H1 (cell line): ENCODE data around the gene CST1. TPM values are rescaled to one million over a fixed set of nuclear protein-coding genes. Genes with fewer than 3 reads are reported as not detected.

Source experiments
- CTCF ChIA-PET: fragments of 300-600 bp; sonication (Branson Sonifier 250); formaldehyde crosslinking; loops from one replicate; lab custom pipeline; 2021; ENCODE audit not compliant: partially characterized antibody; lab: Charles Lee
- POLR2A ChIA-PET: fragments of 300-600 bp; sonication (Branson Sonifier 250); formaldehyde crosslinking; loops from one replicate; lab custom pipeline; 2021; ENCODE audit warnings: inconsistent platforms; ENCODE audit not compliant: partially characterized antibody; lab: Charles Lee
- DNase-seq, 2 experiments: peaks; one replicate each; pipeline versions ENCODE4 v3.0.0 to v3.0.0-alpha.2; 2010 to 2022; ENCODE audit warnings: low spot score in 2 of 2, low read depth in 1 of 2, mixed read lengths in 1 of 2
- FAIRE-seq: peaks from 2 replicates; lab custom pipeline; 2011; peaks lifted over from hg19 to GRCh38; lab: Jason Lieb, UNC
- H2AFZ ChIP-seq: 2 replicates; pipeline ENCODE4 v1.8.1; 2012; ENCODE audit warnings: low read length, inconsistent platforms
- H2AK5ac ChIP-seq: 2 replicates; pipeline ENCODE4 v1.6.1; 2013; ENCODE audit warnings: low read depth, low read length
- H2BK120ac ChIP-seq: replicated peaks from 2 replicates; pipeline ENCODE3; 2013; ENCODE audit warnings: low read depth, low read length, inconsistent platforms
- H2BK12ac ChIP-seq: 2 replicates; pipeline ENCODE4 v1.6.1; 2013; ENCODE audit warnings: low read depth, low read length
- H2BK15ac ChIP-seq: 2 replicates; pipeline ENCODE4 v1.6.1; 2013; ENCODE audit warnings: low read length
- H2BK20ac ChIP-seq: 2 replicates; pipeline ENCODE4 v1.6.1; 2013; ENCODE audit warnings: low read length
- H2BK5ac ChIP-seq: 2 replicates; pipeline ENCODE4 v1.6.1; 2013; ENCODE audit warnings: low read depth, low read length
- H3K14ac ChIP-seq: 2 replicates; pipeline ENCODE4 v1.6.1; 2013; ENCODE audit warnings: inconsistent platforms; ENCODE audit not compliant: insufficient read length
- H3K18ac ChIP-seq: 2 replicates; pipeline ENCODE4 v1.6.1; 2013; ENCODE audit warnings: low read length; ENCODE audit errors: extremely low read depth
- H3K23ac ChIP-seq: 2 replicates; pipeline ENCODE4 v1.6.1; 2013; ENCODE audit warnings: inconsistent platforms; ENCODE audit not compliant: insufficient read length
- H3K23me2 ChIP-seq: 2 replicates; pipeline ENCODE4 v1.6.1; 2013; ENCODE audit warnings: low read depth, low read length
- H3K27ac ChIP-seq: 2 replicates; pipeline ENCODE4 v1.6.1; 2011; ENCODE audit warnings: low read depth, low read length, inconsistent platforms
- H3K27me3 ChIP-seq, 4 experiments: replicated peaks in 1 of 4; 1 replicate in 1 of 4; 2 replicates in 3 of 4; pipeline versions ENCODE4 v1.6.1 to v1.8.1; 2011 to 2013; ENCODE audit warnings: low read length in 3 of 4, mild to moderate bottlenecking in 3 of 4, inconsistent platforms in 2 of 4, mixed read lengths in 2 of 4, moderate library complexity in 1 of 4; ENCODE audit not compliant: control insufficient read depth in 3 of 4, insufficient read depth in 3 of 4; ENCODE audit errors: extremely low read depth in 1 of 4
- H3K36me3 ChIP-seq, 4 experiments: 2 replicates each; pipeline versions ENCODE4 v1.6.1 to v1.8.1; 2011 to 2013; ENCODE audit warnings: mild to moderate bottlenecking in 4 of 4, low read length in 3 of 4, moderate library complexity in 2 of 4, control low read depth in 1 of 4, inconsistent platforms in 1 of 4; ENCODE audit not compliant: insufficient read depth in 4 of 4, control insufficient read depth in 2 of 4
- H3K4ac ChIP-seq: replicated peaks from 2 replicates; pipeline ENCODE3; 2013; ENCODE audit warnings: low read length, low read depth, mixed read lengths, inconsistent platforms; ENCODE audit not compliant: insufficient read length
- H3K4me1 ChIP-seq, 4 experiments: replicated peaks in 1 of 4; 1 replicate in 1 of 4; 2 replicates in 3 of 4; pipeline versions ENCODE4 v1.6.1 to v1.8.1; 2011 to 2013; ENCODE audit warnings: low read length in 3 of 4, inconsistent platforms in 2 of 4, mixed read lengths in 1 of 4; ENCODE audit not compliant: insufficient read depth in 4 of 4, control insufficient read depth in 3 of 4
- H3K4me2 ChIP-seq, 2 experiments: 2 replicates each; pipeline versions ENCODE4 v1.6.1 to v1.8.1; 2011 to 2013; ENCODE audit warnings: low read depth in 2 of 2, low read length in 2 of 2, control low read depth in 1 of 2, inconsistent platforms in 1 of 2, mild to moderate bottlenecking in 1 of 2; ENCODE audit not compliant: insufficient read depth in 1 of 2
- H3K4me3 ChIP-seq, 4 experiments: fragments of 200-600, 300-600 bp in 1 of 4; sonication (generic), shearing (Covaris generic), sonication (Bioruptor Twin) in 1 of 4; 2 replicates each; pipeline versions ENCODE4 v1.5.1 to v1.8.1; 2011 to 2016; ENCODE audit warnings: low read length in 4 of 4, low read depth in 3 of 4, control low read depth in 2 of 4, inconsistent platforms in 2 of 4, mild to moderate bottlenecking in 2 of 4, mixed read lengths in 1 of 4, moderate library complexity in 1 of 4; ENCODE audit not compliant: insufficient read depth in 2 of 4; ENCODE audit errors: extremely low read depth in 1 of 4
- H3K56ac ChIP-seq: replicated peaks from 2 replicates; pipeline ENCODE3; 2013; ENCODE audit warnings: low read depth, mild to moderate bottlenecking, mixed read lengths, low read length, inconsistent platforms; ENCODE audit not compliant: insufficient read length
- H3K79me1 ChIP-seq: 2 replicates; pipeline ENCODE4 v1.6.1; 2013; ENCODE audit warnings: low read depth, low read length, control low read depth
- H3K79me2 ChIP-seq, 2 experiments: 2 replicates each; pipeline versions ENCODE4 v1.6.1 to v1.8.1; 2012 to 2013; ENCODE audit warnings: low read length in 2 of 2, mild to moderate bottlenecking in 2 of 2, inconsistent platforms in 1 of 2; ENCODE audit not compliant: insufficient read depth in 2 of 2, control insufficient read depth in 1 of 2
- H3K9ac ChIP-seq, 4 experiments: replicated peaks in 1 of 4; 1 replicate in 1 of 4; 2 replicates in 3 of 4; pipeline versions ENCODE4 v1.6.1 to v1.8.1; 2011 to 2013; ENCODE audit warnings: low read depth in 3 of 4, low read length in 3 of 4, control low read depth in 2 of 4, mild to moderate bottlenecking in 2 of 4, moderate library complexity in 2 of 4, inconsistent platforms in 1 of 4; ENCODE audit errors: extremely low read depth in 1 of 4
- H3K9me3 ChIP-seq, 2 experiments: 2 replicates each; pipeline versions ENCODE4 v1.6.1 to v1.8.1; 2012 to 2013; ENCODE audit warnings: mild to moderate bottlenecking in 2 of 2, moderate library complexity in 2 of 2, control low read depth in 1 of 2, inconsistent platforms in 1 of 2, low read depth in 1 of 2, low read length in 1 of 2, mixed read lengths in 1 of 2; ENCODE audit not compliant: insufficient read depth in 2 of 2
- H4K20me1 ChIP-seq, 2 experiments: replicated peaks in 1 of 2; 2 replicates each; pipeline versions ENCODE3 to v1.8.1; 2011 to 2013; ENCODE audit warnings: inconsistent platforms in 2 of 2, low read length in 2 of 2, mild to moderate bottlenecking in 1 of 2; ENCODE audit not compliant: insufficient read depth in 2 of 2, control insufficient read depth in 1 of 2
- H4K5ac ChIP-seq: 2 replicates; pipeline ENCODE4 v1.6.1; 2013; ENCODE audit warnings: low read length, low read depth, mixed read lengths, inconsistent platforms; ENCODE audit not compliant: insufficient read length
- H4K8ac ChIP-seq: 2 replicates; pipeline ENCODE4 v1.8.0; 2013; ENCODE audit warnings: mild to moderate bottlenecking, moderate library complexity, low read length, inconsistent platforms; ENCODE audit not compliant: insufficient read depth; ENCODE audit errors: extremely low read depth
- H4K91ac ChIP-seq: replicated peaks from 2 replicates; pipeline ENCODE3; 2013; ENCODE audit warnings: low read length, mixed read lengths, inconsistent platforms; ENCODE audit not compliant: insufficient read length
- ASH2L ChIP-seq: fragments of 200-600, 300-600 bp; sonication (generic); IDR thresholded peaks from one replicate; pipeline ENCODE4 v1.7.1; 2017; ENCODE audit warnings: low read length
- BACH1 ChIP-seq: IDR thresholded peaks from 2 replicates; pipeline ENCODE4 v1.6.1; 2012; ENCODE audit warnings: low read length, improper control_type of control experiment
- BRCA1 ChIP-seq: IDR thresholded peaks from 2 replicates; pipeline ENCODE4 v1.6.1; 2012; ENCODE audit warnings: low read depth, low read length, improper control_type of control experiment
- CEBPB ChIP-seq: IDR thresholded peaks from 2 replicates; pipeline ENCODE4 v1.6.1; 2012; ENCODE audit warnings: low read depth, low read length
- CREB1 ChIP-seq: IDR thresholded peaks from 2 replicates; pipeline ENCODE4 v1.6.1; 2012; ENCODE audit warnings: inconsistent platforms
- HDAC2 ChIP-seq, 2 experiments: fragments of 300-600 bp in 1 of 2; sonication (generic) in 1 of 2; IDR thresholded peaks; 2 replicates each; pipeline ENCODE4 v1.6.1; 2011 to 2012; ENCODE audit warnings: low read depth in 2 of 2, low read length in 2 of 2, mild to moderate bottlenecking in 2 of 2, moderate library complexity in 2 of 2, borderline replicate concordance in 1 of 2, inconsistent platforms in 1 of 2
- JUN ChIP-seq: IDR thresholded peaks from 2 replicates; pipeline ENCODE4 v1.6.1; 2011; ENCODE audit warnings: low read depth, mild to moderate bottlenecking, improper control_type of control experiment, low read length
- KDM5A ChIP-seq: fragments of 200-600 bp; IDR thresholded peaks from 2 replicates; pipeline ENCODE4 v1.7.1; 2012; ENCODE audit warnings: mild to moderate bottlenecking, low read length, inconsistent platforms, mixed read lengths
- PHF8 ChIP-seq: fragments of 200-600 bp; sonication (generic); conservative IDR thresholded peaks from 2 replicates; pipeline ENCODE4 v1.7.1; 2012; ENCODE audit warnings: low read depth, mild to moderate bottlenecking, inconsistent platforms, low read length, moderate library complexity
- RFX5 ChIP-seq: IDR thresholded peaks from 2 replicates; pipeline ENCODE4 v1.6.1; 2011; ENCODE audit warnings: low read depth, low read length, improper control_type of control experiment, borderline replicate concordance
- TBP ChIP-seq: IDR thresholded peaks from 2 replicates; pipeline ENCODE4 v1.6.1; 2011; ENCODE audit warnings: low read depth, low read length, improper control_type of control experiment
- YY1 ChIP-seq: IDR thresholded peaks from 2 replicates; pipeline ENCODE4 v1.6.1; 2011; ENCODE audit warnings: low read depth, mild to moderate bottlenecking, low read length
- WGBS, 2 experiments: shearing (Covaris generic) in 1 of 2; methylation state at CpG; one replicate each; pipeline versions ENCODE4 v1.1.6 to v1.1.7; 2013 to 2015; ENCODE audit warnings: low lambda C conversion rate in 2 of 2, mixed read lengths in 2 of 2, inconsistent platforms in 1 of 2, low coverage in 1 of 2, missing lambda C conversion rate in 1 of 2; ENCODE audit not compliant: insufficient replicate concordance in 2 of 2, insufficient coverage in 1 of 2, insufficient read length in 1 of 2; ENCODE audit errors: extremely low coverage in 1 of 2, missing lambda C conversion rate in 1 of 2; 5-methylcytosine and 5-hydroxymethylcytosine counted together
- polyA plus RNA-seq, 7 experiments: library from polyadenylated mRNA; depleted of rRNA in 3 of 7; stranded (reverse) in 5 of 7; unstranded in 2 of 7; fragments of >200 nt in 5 of 7; fragments of 200-250 nt in 2 of 7; gene quantifications; 1 replicate in 5 of 7; 2 replicates in 1 of 7; 4 replicates in 1 of 7; pipeline versions ENCODE4 v1.2.1 to v1.2.3, GENCODE V29; 2011 to 2013; ENCODE audit warnings: missing spikeins in 2 of 7, mixed read lengths in 2 of 7
- total RNA-seq: library from RNA; stranded (reverse); fragmentation: NEBNext Ultra II Directional; extraction: Animal tissue kit (Norgen Biotek cat#: 25700); gene quantifications from 2 replicates; pipeline ENCODE4 v1.2.1, GENCODE V29; 2021
- TF ChIP-seq, protein P1 (sequence below): IDR thresholded peaks from 2 replicates; pipeline ENCODE4 v1.6.1; 2011; ENCODE audit warnings: low read depth, mild to moderate bottlenecking, low read length; ENCODE audit not compliant: insufficient read depth

The CST1 gene
- total and polyA plus RNA-seq, 2 of the 8 experiments (the other 6 are each of a cell fraction or from before 2014, with no cell fraction given), result 2.3 to 2.9 TPM

DNA sequence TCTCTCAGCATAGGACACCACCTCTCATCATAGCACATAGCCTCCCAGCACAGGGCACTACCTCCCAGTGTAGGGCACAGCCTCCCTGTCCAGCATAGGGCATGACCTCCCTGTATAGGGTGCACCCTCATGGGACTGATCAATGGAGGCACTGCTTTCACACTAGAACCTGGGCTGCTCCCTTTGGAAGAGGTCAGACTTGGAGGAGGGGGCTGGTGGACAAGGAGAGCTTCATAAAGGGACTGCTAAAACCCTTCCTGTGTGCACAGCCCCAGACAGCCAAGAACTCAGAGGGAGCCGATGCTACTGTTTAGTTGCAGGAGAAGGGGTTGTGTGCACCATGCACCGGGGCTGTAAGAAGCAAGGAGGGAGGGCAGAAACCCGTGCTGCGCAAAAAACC lies 40.0 kb downstream of the CST1 start:
- FAIRE-seq, result no peak
- no peak overlapping the region for H3K4ac ChIP-seq
- no peak overlapping the region for H4K8ac ChIP-seq
- no peaks in the 10 kb centered on the region for H3K9me3 ChIP-seq
- H3K4me1 ChIP-seq, result no peaks in the 10 kb centered on the region
- H2BK120ac ChIP-seq, result no peak overlapping the region
- no peak overlapping the region for H2BK5ac ChIP-seq
- H3K18ac ChIP-seq, result no peak overlapping the region
- H3K79me1 ChIP-seq, result no peaks in the 10 kb centered on the region
- H4K5ac ChIP-seq, result no peak overlapping the region
- H3K36me3 ChIP-seq, result no peaks in the 10 kb centered on the region
- H4K20me1 ChIP-seq, result peaks cover 0 to 5% of the 10 kb centered on the region in 2 experiments
- no peaks in the 10 kb centered on the region for H3K79me2 ChIP-seq
- POLR2A ChIA-PET, result no interaction called here
- no peak overlapping the region for H3K4me3 ChIP-seq
- H3K14ac ChIP-seq, result no peak overlapping the region
- H3K27ac ChIP-seq, result no peak overlapping the region
- H4K91ac ChIP-seq, result no peak overlapping the region
- peaks cover 7% of the 10 kb centered on the region; the same call in 1 of the 2 replicates for H3K23me2 ChIP-seq
- H3K4me2 ChIP-seq, result no peak overlapping the region
- no peak for DNase-seq
- H3K27me3 ChIP-seq, result peaks cover 0 to 2% (median under 1%) of the 10 kb centered on the region in 4 experiments; a peak in 3 of 7 replicates
- no peak overlapping the region for H2BK20ac ChIP-seq
- no peak overlapping the region for H2AFZ ChIP-seq
- H3K56ac ChIP-seq, result no peak overlapping the region
- no peak overlapping the region for H3K9ac ChIP-seq
- CTCF ChIA-PET, result no interaction called here
- no peak overlapping the region for H2AK5ac ChIP-seq
- no peak overlapping the region for H2BK12ac ChIP-seq
- WGBS, 2 experiments, result 76% methylated on average over 4 of the region's 4 CpGs; no CpG with 5 or more reads in 1 of the 2 experiments
- H2BK15ac ChIP-seq, result no peak overlapping the region
- H3K23ac ChIP-seq, result no peak overlapping the region
- no peak for TF ChIP-seq BACH1
- no peak for TF ChIP-seq RFX5
- TF ChIP-seq PHF8, result no peak
- TF ChIP-seq HDAC2 (IDR thresholded peaks at IDR 0.05; ENCODE audit: borderline replicate concordance in 1 of 2, low read depth in 2 of 2, low read length in 2 of 2), result no peak
- TF ChIP-seq KDM5A, result no peak
- no peak for TF ChIP-seq BRCA1
- TF ChIP-seq YY1, result no peak
- TF ChIP-seq CREB1, result no peak
- no peak for TF ChIP-seq TBP
- no peak for TF ChIP-seq JUN
- TF ChIP-seq, protein P1, sequence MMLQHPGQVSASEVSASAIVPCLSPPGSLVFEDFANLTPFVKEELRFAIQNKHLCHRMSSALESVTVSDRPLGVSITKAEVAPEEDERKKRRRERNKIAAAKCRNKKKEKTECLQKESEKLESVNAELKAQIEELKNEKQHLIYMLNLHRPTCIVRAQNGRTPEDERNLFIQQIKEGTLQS, result no peak
- no peak for TF ChIP-seq CEBPB
- TF ChIP-seq ASH2L, result no peak
